K562 (cell line): ENCODE data around the gene TSPYL6. TPM values are rescaled to one million over a fixed set of nuclear protein-coding genes. Genes with fewer than 3 reads are reported as not detected.
A peak's percentile ranks its signal among the peaks of the same experiment; 100 is the strongest.

Source experiments
- polyA plus RNA-seq, 8 experiments: library from polyadenylated mRNA; depleted of rRNA in 4 of 8; stranded (reverse) in 5 of 8; unstranded in 3 of 8; fragments of >200 nt; fragmentation: Nextera tagmentation in 2 of 8; fragmentation: Illumina TruSeq in 1 of 8; extraction: Ambion mirVana in 2 of 8; extraction: Trizol in 1 of 8; gene quantifications; 2 replicates each; pipeline versions ENCODE4 v1.2.1 to v1.2.3, GENCODE V29; 2011 to 2014; ENCODE audit warnings: inconsistent platforms in 1 of 8, missing spikeins in 1 of 8
- total RNA-seq, 7 experiments: library from RNA; depleted of rRNA in 6 of 7; stranded (reverse); fragments of >200 nt in 6 of 7; fragmentation: Illumina TruSeq in 2 of 7; extraction: Trizol in 2 of 7; gene quantifications; 2 replicates each; pipeline versions ENCODE4 v1.2.1 to v1.2.3, GENCODE V29; 2011 to 2021; ENCODE audit warnings: low replicate concordance in 1 of 7
- TF ChIP-seq, protein P1 (sequence below), 2 experiments: fragments of 450-650 bp; formaldehyde crosslinking in 1 of 2; IDR thresholded peaks; 2 replicates each; pipeline versions ENCODE4 v1.4.0 to v1.6.1; 2014 to 2020; ENCODE audit warnings: mild to moderate bottlenecking in 2 of 2, borderline replicate concordance in 1 of 2, low read depth in 1 of 2

Gene TSPYL6
- total and polyA plus RNA-seq, 9 of the 15 experiments (the other 6 are each of a cell fraction or from before 2014, with no cell fraction given) = 1.5 to 10.1 (median 7.6) TPM

DNA sequence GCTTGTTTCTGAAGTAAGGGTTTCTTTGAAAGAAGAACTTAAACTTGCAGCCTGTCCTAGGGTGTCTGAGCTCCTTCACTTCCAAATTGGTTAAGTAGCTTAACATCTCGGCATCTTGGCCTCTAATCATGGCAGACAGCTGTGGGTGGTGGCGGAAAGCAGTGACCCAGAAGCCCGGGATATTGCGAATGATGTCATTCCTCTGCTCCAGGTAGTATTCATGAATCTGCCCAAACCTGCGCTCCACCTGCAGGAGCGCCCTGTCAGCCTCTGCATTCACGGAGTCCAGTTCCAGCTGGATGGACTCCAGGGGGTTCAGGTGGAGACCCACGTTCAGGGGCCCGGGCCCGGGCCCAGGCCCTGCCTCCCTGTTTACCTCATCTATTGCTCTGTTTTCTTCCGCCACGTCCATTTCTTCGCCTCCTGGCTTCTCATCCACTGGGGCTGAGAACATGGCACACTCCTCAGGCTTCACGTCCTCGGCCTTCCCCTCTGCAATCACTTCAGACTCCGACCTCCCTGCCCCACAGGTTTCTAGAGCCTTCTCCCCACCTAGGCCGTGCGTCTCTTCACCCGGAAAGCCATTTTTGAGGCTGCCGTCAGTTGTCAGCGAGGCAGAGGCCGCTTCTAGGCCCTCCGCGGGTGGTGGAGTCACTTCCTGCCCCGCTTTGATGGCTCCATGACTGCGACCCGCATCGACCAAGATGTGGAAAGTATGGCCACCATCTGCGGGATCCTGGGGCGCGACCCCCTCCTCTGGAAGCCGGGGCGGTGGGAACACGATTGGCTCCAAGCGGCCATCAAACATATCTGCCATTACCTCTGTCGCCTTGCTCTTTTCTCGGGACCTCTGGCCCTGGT lies 569 bp downstream of the TSPYL6 start (continued):
- TF ChIP-seq, protein P1, sequence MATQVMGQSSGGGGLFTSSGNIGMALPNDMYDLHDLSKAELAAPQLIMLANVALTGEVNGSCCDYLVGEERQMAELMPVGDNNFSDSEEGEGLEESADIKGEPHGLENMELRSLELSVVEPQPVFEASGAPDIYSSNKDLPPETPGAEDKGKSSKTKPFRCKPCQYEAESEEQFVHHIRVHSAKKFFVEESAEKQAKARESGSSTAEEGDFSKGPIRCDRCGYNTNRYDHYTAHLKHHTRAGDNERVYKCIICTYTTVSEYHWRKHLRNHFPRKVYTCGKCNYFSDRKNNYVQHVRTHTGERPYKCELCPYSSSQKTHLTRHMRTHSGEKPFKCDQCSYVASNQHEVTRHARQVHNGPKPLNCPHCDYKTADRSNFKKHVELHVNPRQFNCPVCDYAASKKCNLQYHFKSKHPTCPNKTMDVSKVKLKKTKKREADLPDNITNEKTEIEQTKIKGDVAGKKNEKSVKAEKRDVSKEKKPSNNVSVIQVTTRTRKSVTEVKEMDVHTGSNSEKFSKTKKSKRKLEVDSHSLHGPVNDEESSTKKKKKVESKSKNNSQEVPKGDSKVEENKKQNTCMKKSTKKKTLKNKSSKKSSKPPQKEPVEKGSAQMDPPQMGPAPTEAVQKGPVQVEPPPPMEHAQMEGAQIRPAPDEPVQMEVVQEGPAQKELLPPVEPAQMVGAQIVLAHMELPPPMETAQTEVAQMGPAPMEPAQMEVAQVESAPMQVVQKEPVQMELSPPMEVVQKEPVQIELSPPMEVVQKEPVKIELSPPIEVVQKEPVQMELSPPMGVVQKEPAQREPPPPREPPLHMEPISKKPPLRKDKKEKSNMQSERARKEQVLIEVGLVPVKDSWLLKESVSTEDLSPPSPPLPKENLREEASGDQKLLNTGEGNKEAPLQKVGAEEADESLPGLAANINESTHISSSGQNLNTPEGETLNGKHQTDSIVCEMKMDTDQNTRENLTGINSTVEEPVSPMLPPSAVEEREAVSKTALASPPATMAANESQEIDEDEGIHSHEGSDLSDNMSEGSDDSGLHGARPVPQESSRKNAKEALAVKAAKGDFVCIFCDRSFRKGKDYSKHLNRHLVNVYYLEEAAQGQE (IDR thresholded peaks at IDR 0.05; ENCODE audit: borderline replicate concordance) = peak; percentile 30; the same call in 1 of the 2 replicates
- TF ChIP-seq, protein P1 (CRISPR knock-in tag; IDR thresholded peaks at IDR 0.05; ENCODE audit: low read depth) = no peak
